ENCODE measurements around the gene LRBA. TPM values are rescaled to one million over a fixed set of nuclear protein-coding genes. Genes with fewer than 3 reads are reported as not detected.
A peak's percentile ranks its signal among the peaks of the same experiment; 100 is the strongest.

LRBA gene
- total and polyA plus RNA-seq, 9 of the 15 experiments (the other 6 are each of a cell fraction or from before 2014, with no cell fraction given) = 24.2 to 88.7 (median 59.7) TPM

DNA sequence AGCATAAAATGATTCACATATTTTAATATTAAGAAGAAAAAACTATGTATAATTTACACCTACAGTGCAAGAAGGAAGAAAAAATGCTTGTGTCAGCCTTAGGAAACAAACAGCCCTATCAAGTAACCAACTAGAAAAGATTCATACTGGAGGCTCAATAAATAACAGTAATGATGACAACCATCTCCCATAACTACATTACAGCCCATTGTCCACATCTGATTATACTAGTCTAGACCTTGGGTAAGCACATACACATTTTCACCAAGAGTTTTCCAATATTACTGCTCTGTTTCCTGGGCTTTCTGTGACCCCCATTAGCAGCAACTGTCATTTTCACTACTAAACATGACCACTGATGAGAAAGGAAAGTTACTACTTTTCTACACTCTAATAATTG, 263.4 kb downstream of the LRBA start:
- in situ Hi-C loops (cut with MboI) = no loop called here
- H3K79me2 ChIP-seq (ENCODE audit: control insufficient read depth, insufficient read depth, low read length) = no peaks in the 10 kb centered on the region
- H2AFZ ChIP-seq (ENCODE audit: low read depth, low read length) = no peak overlapping the region
- TF ChIP-seq U2AF1 (optimal IDR thresholded peaks at IDR 0.05; ENCODE audit: low read depth, low read length) (no peak), ZNF354B (CRISPR knock-in tag; IDR thresholded peaks at IDR 0.05) (no peak)
- TF ChIP-seq, protein P1, sequence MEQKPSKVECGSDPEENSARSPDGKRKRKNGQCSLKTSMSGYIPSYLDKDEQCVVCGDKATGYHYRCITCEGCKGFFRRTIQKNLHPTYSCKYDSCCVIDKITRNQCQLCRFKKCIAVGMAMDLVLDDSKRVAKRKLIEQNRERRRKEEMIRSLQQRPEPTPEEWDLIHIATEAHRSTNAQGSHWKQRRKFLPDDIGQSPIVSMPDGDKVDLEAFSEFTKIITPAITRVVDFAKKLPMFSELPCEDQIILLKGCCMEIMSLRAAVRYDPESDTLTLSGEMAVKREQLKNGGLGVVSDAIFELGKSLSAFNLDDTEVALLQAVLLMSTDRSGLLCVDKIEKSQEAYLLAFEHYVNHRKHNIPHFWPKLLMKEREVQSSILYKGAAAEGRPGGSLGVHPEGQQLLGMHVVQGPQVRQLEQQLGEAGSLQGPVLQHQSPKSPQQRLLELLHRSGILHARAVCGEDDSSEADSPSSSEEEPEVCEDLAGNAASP (IDR thresholded peaks at IDR 0.05) = no peak
- intact Hi-C loops (cut with micrococcal nuclease) = no loop called here
- ChIA-PET CTCF (ENCODE audit: low intra/inter-chr PET ratio) (no interaction called here), POLR2A (no interaction called here)
- no peak for FAIRE-seq
- no peak overlapping the region for H3K4me2 ChIP-seq (ENCODE audit: insufficient read depth, low read length)
- no peaks in the 10 kb centered on the region for H3K9me1 ChIP-seq (ENCODE audit: control insufficient read depth, insufficient read depth, low read length)
- H3K4me1 ChIP-seq (replicated peaks in 1 of 2; ENCODE audit: control insufficient read depth in 2 of 2, insufficient read depth in 2 of 2, low read length in 2 of 2) = no peaks in the 10 kb centered on the region
- no peaks in the 10 kb centered on the region for H4K20me1 ChIP-seq (replicated peaks; ENCODE audit: control insufficient read depth, insufficient read depth, low read length)
- H3K27ac ChIP-seq (ENCODE audit: extremely low read depth, low read depth, low read length) = no peak overlapping the region
- no peaks in the 10 kb centered on the region for H3K27me3 ChIP-seq (ENCODE audit: control insufficient read depth in 2 of 2, insufficient read depth in 2 of 2, low read length in 2 of 2)
- H3K4me3 ChIP-seq = no peak overlapping the region
- H3K9me3 ChIP-seq (replicated peaks; ENCODE audit: control insufficient read depth, insufficient read depth, low read depth, low read length) = no peaks in the 10 kb centered on the region
- no peak for DNase-seq (ENCODE audit: extremely low read depth in 1 of 4, low spot score in 3 of 4)
- BruUV-seq (replicated peaks) = no TSS peak
- no peak overlapping the region for H3K9ac ChIP-seq (ENCODE audit: insufficient read depth in 1 of 2, low read depth in 2 of 2, low read length in 2 of 2)
- ATAC-seq = no peak
- H3K36me3 ChIP-seq (ENCODE audit: control insufficient read depth, insufficient read depth, low read length) = no peaks in the 10 kb centered on the region; the same call in 2 of the 3 replicates

GRCh38 chr4:150750824-150751223, 264.3 kb downstream of the LRBA start:
- ATAC-seq (no peak), FAIRE-seq (no peak), DNase-seq (ENCODE audit: extremely low read depth in 1 of 4, low spot score in 3 of 4) (no peak)
- BruUV-seq (replicated peaks) = no TSS peak
- H3K9ac ChIP-seq (ENCODE audit: insufficient read depth in 1 of 2, low read depth in 2 of 2, low read length in 2 of 2) = no peak overlapping the region
- in situ Hi-C loops (cut with MboI) (no loop called here), intact Hi-C loops (cut with micrococcal nuclease) (no loop called here)
- no peak overlapping the region for H3K4me2 ChIP-seq (ENCODE audit: insufficient read depth, low read length)
- H3K9me1 ChIP-seq (ENCODE audit: control insufficient read depth, insufficient read depth, low read length) = no peaks in the 10 kb centered on the region
- no peak overlapping the region for H3K27ac ChIP-seq (ENCODE audit: extremely low read depth, low read depth, low read length)
- no peaks in the 10 kb centered on the region for H3K9me3 ChIP-seq (replicated peaks; ENCODE audit: control insufficient read depth, insufficient read depth, low read depth, low read length)
- peaks cover 3% of the 10 kb centered on the region; the same call in 1 of the 3 replicates for H3K36me3 ChIP-seq (ENCODE audit: control insufficient read depth, insufficient read depth, low read length)
- CTCF ChIA-PET (ENCODE audit: low intra/inter-chr PET ratio) = no interaction called here
- no peaks in the 10 kb centered on the region for H4K20me1 ChIP-seq (replicated peaks; ENCODE audit: control insufficient read depth, insufficient read depth, low read length)
- TF ChIP-seq POLR2A (conservative IDR thresholded peaks at IDR 0.05) = no peak
- TF ChIP-seq MAFF (IDR thresholded peaks at IDR 0.05; ENCODE audit: low read length) = peak; percentile 45; the same call in 1 of the 2 replicates
- TF ChIP-seq E4F1 (CRISPR knock-in tag; IDR thresholded peaks at IDR 0.05; ENCODE audit: borderline replicate concordance) = no peak
- peak; percentile 72 for TF ChIP-seq ZNF316 (IDR thresholded peaks at IDR 0.05)
- peak; percentile 32; the same call in 1 of the 2 replicates for TF ChIP-seq C11orf30 (IDR thresholded peaks at IDR 0.05; ENCODE audit: low read depth)
- TF ChIP-seq ZNF512 (tag; IDR thresholded peaks at IDR 0.05) = no peak
- H2AFZ ChIP-seq (ENCODE audit: low read depth, low read length) = no peak overlapping the region
- H3K4me1 ChIP-seq (replicated peaks in 1 of 2; ENCODE audit: control insufficient read depth in 2 of 2, insufficient read depth in 2 of 2, low read length in 2 of 2) = no peaks in the 10 kb centered on the region
- POLR2A ChIA-PET = interaction anchor here (0.6 to 1.1 kb wide), 2 partner anchors 11 to 21 kb away, joined by 3 read pairs; no protein-coding TSS in a partner anchor
- H3K79me2 ChIP-seq (ENCODE audit: control insufficient read depth, insufficient read depth, low read length) = no peaks in the 10 kb centered on the region
- H3K27me3 ChIP-seq (ENCODE audit: control insufficient read depth in 2 of 2, insufficient read depth in 2 of 2, low read length in 2 of 2) = no peaks in the 10 kb centered on the region
- no peak overlapping the region for H3K4me3 ChIP-seq

Measured in K562 (cell line).